IPS DF 4.7 (cell line): ENCODE results near the gene CD300C.
"Not testable (repeated sequence)": the region's sequence is repeated elsewhere in the genome, so short reads cannot be mapped to it uniquely, and the experiment has no call there.

Experiments used
- DNase-seq: peaks from one replicate; pipeline ENCODE4 v3.0.0-alpha.2; 2013; ENCODE audit warnings: low spot score; ENCODE audit errors: extremely low read depth

CD300C gene

GRCh38 chr17:74532115-74532514 is 13.8 kb downstream of the CD300C start:
- DNase-seq: peak; percentile 41

DNA sequence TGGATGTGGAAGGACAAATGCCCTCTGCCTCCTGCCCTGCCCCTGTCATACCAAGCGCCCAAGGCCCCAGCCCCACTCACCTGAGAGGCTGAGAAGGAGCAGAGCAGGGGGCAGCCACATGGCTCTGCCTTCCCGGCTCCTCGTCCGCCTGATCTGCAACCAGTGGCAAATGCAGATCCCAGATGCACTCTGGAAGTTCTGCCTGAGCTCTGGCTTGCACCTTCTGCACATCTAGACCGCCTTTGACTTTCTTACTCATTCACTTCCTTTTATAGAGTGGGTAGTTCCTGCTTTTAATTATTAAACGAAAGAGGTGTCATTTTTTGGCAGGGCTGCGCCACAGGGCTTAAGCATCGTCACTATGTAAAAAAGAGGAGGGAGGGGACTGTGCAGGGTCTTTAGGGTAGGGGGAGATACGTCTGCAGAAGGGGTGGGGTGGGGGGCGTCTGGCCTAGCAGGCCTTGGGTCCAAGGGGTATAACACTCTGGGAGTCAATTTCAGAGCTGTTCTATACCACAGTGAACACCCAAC is 14.6 kb downstream of the CD300C start, which contains the start of gene CD300LB:
Gene CD300LB (minus strand): TSS at position 245 of the 531 bp plus-strand sequence. CDS start 125 bp downstream, at position 120.
- DNase-seq: no peak

DNA sequence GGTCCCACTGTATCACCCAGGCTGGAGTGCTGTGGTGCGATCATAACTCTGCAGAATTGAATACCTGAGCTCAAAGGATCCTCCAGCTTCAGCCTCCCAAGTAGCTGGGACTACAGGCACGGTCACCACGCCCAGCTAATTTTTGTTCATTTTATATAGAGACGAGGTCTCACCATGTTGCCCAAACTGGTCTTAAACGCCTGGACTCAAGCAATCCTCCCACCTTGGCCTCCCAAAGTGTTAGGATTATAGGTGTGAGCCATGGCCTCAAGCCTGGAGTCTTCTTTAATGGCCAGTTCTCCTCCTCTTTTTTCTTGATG is 15.1 kb downstream of the CD300C start:
- DNase-seq: no peak

DNA sequence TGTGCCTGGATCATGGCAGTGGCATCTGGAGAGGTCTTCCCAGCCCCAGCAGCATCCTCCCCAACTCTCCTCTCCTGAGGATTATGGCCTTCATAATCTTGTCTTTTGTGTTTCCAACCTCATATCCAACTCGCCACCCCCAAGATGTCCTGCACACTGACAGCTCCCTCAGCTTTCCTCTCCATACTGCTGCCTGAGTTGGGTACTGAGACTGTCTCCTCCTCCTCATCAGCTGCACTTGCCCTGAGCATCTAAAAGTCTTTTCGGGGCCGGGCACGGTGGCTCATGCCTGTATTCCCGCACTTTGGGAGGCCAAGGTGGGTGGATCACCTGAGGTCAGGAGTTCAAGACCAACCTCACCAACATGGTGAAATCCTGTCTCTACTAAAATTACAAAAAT is 16.7 kb downstream of the CD300C start:
- DNase-seq: no peak

GRCh38 chr17:74528491-74529199 is 17.3 kb downstream of the CD300C start:
- no peak for DNase-seq

DNA sequence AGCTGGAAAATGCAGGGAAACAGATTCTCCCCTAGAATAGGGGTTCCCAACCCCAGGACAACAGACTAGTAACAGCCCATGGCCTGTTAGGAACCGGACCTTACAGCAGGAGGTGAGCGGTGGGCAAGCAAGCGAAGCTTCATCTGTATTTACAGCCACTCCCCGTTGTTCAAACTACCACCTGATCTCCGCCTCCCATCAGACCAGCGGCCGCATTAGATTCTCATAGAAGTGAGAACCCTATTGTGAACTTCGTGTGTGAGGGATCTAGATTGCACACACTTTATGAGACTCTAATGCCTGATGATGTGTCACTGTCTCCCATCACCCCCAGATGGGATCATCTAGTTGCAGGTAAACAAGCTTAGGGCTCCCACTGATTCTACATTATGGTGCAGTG is 18.2 kb downstream of the CD300C start:
- DNase-seq: no peak

GRCh38 chr17:74527081-74527480 is 18.8 kb downstream of the CD300C start:
- no peak for DNase-seq

DNA sequence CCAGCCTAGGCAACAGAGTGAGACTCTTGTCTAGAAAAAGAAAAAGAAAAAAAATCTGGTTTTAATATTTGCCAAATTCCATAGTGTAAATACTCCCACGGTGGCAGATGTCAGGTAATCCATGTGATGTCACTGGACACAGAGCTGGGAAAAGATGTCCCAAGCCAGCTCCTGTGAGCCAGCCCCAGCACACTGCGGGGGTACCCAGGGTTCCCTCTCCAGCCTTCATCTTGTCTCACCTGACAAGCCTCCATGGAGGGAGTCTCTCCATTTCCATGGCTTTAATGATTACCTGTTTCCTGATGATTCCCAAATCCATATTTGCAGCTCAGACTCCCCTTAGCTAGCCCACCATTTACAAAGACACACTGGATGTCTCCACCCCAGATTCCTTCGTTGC is 19.2 kb downstream of the CD300C start:
- no peak for DNase-seq

DNA sequence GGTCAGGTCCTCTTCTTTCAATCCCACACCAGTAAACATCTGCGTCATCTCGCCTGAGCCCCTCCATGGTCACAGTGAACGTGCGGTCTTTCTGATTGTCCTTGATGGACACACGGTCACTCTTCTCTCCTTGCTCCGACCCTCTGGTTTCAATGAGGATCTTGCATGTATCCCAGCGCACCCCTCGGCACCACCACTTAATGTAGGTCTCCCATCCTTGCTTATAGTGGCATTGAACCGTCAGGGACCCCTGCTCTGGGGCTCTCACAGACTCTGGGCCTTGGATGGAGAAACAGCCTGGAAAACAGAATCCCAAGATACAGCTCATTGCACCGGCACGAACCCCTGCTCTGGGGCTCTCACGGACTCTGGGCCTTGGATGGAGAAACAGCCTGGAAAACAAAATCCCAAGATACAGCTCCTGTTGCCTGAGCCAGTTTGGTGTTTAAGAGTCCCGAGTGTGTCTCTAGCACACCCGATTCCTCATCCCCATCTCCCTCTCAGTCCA is 20.1 kb downstream of the CD300C start:
- DNase-seq: no peak

GRCh38 chr17:74525465-74525725 is 20.5 kb downstream of the CD300C start:
- DNase-seq: no peak

- DNase-seq: no peak
Measured at GRCh38 chr17:74524653-74525464, 21.1 kb downstream of the CD300C start.

DNA sequence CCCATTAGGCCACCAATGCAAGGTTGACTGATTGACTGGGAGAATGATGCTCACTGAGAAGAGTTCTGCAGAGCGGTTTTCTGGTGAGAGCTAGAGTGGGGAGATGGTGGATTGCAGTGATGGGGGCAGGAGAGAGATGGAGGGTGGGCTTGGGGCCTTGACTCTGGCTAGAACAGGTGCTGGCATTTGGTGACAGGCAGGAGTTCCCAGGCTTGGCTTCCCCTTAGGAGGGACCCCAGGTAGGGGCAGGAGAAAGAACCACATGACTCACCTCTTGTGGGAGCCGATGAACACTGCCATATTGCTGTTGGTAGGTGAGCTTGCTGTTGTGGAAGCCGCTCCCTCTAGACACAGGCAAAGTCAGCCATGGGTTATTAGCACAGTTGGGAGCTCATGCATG is 22.6 kb downstream of the CD300C start:
- no peak for DNase-seq

DNA sequence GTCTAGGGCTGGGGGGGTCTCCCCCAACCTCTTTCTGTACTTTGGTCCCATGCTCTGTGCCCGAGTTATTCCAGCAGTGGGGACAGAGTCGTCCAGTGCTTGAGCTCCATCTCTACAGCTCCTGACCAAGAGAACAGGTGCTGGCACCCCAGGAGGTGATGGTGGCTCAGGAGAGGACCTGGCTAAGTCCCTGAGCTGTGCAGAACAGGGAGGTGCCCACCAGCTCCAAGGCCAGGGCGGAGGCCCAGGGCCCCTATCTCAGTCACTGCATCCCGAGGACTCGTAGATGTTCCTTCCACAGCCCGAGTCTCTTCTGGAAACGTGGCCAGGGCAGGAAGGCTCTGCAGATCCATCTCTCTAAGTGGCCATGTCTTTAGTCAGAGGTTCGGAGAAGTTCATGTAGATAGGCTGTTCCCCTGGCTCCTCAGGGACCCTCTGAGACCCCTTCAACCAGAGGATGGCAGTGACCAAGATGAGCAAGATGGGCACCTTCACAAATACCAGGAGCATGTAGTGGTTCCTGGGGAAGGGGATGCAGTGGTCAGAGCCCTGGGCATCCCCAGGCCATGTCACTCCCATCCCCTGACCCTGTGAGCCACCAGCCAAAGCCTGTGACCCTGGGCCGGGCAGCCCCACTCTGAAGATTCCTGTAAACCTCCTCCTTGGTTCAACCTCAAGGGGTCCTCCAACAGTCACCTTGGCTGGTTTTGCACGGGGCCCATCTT is 23.4 kb downstream of the CD300C start:
- no peak for DNase-seq

DNA sequence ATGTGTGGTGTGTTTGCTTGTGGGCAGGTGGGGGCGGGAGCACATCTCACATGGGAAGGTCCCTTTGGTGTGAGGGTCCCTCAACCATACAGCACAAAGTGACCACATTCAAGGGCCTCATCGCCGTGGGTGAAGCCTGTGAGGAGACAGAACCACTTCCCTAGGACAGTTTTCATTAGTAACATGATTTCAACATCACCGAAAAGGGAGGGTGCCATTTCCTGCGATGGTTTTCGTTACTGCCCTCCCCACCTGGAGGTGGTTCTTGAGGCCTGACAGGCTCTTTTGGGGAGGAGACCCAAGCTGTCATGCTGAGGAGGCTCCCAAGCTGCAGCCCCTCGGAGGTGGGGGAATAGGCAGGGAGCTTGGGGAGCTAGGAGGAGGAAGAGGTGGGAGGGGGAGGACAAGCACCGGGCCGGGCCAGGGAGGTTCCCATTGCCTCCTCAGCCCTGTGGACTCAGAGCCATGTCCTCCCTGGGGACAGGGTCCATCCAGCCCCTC is 24.2 kb downstream of the CD300C start:
- DNase-seq: no peak

DNA sequence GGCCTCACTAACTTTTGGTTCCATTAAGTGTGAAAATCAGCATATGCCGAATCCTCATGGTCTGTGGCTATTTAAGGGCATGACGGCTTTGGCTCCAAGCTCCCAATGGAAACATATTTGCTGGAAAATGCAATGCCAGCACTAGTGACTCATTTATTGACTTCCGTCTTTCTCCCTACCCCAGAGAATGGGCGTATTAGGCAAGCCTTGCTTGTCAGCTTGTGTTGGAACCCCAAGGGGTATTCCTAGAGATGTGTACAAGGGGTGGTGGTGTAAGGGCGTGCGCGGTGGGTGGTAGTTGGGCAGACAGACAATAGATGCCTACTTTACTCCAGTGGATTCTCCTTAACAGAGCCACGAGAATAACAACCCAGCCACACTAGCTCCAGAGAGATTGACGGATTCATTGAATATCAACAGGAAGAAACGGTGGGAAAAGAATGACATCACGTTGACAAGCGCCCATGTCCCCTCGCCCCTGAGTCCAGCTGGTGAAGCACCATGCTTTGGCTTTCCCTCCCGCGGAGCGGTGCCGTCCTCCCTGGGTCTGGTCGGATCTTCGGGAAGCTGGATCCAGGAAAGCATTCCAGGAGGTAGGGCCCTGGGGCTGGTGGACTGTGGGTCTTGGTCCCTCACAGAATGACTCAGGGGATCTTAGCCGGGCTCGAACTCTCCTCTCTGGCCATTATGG is 25.0 kb downstream of the CD300C start:
- no peak for DNase-seq

DNA sequence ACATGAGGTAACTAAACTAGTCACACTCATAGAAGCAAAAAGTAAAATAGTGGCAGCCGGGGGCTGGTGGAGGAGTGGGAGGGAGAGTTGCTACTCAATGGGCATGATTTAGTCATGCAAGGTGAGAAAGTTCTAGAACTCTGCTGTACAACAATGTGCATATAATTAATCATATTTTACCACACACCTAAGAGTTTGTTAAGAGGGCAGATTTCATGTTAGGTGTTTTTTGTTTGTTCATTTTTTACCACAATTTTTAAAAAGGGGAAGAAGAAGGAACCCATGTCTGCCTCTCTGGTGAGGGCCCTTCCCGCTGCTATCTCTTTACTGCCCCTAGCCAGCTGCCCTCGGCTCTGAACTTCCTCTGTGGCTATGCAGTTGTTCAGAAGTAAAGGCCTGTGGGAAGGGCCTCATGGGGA is 25.9 kb downstream of the CD300C start:
- no peak for DNase-seq

GRCh38 chr17:74518413-74518981 is 27.4 kb downstream of the CD300C start:
- DNase-seq: not testable (repeated sequence)

- DNase-seq: no peak
Measured at GRCh38 chr17:74516561-74517328, 29.2 kb downstream of the CD300C start.

GRCh38 chr17:74515941-74516340 is 30.0 kb downstream of the CD300C start:
- no peak for DNase-seq
